ENCODE measurements around the gene PNPLA7.

GRCh38 chr9:137436761-137437600, 113.2 kb downstream of the PNPLA7 start:
- TF ChIP-seq CTCF (conservative IDR thresholded peaks at IDR 0.05 in 1 of 2, IDR thresholded peaks at IDR 0.05 in 1 of 2; ENCODE audit: extremely low read depth in 1 of 2, insufficient read depth in 1 of 2, low read depth in 1 of 2, low read length in 2 of 2) = no peak
- TF ChIP-seq EZH2 (IDR thresholded peaks at IDR 0.05; ENCODE audit: borderline replicate concordance, low read length) = no peak

Measured in mammary epithelial cell (primary cell).